NCI-H2081 (cell line): ENCODE measurements around the gene PLA2R1.

ENCODE experiments used
- DNase-seq, 2 experiments: peaks; one replicate each; lab custom pipeline; 2025; lab: John Stamatoyannopoulos, UW

PLA2R1 gene

DNA sequence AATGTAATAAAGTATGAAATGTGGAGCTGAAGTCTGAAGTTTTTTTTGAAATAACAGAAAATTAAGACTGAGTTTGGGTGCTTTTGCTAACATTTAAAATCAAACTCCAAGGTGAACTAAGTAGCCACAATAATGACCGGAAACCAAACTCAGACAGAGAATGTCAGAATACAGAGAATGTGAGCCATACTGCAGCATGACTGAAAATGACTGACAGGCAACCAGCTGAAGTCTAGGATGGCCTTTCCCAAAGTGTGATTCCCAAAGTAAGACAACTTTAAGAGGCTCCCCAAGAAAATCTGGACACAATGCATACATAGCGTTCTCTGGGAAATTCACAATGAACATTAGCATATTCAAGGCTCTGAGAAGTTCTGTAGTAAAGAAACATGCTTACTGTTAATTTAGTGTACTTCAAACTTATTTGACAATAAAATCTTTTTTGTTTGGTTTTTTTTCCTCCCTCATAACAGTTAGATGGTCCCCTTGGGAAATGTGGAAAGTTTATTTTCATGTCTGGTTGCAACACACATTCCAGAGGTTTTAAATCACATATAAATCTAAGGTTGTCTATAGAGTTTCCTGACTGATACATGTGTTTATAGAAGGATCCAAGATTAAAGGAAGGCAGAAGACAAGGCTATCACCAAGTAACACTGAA is 28.6 kb downstream of the PLA2R1 start:
- DNase-seq: no peak

DNA sequence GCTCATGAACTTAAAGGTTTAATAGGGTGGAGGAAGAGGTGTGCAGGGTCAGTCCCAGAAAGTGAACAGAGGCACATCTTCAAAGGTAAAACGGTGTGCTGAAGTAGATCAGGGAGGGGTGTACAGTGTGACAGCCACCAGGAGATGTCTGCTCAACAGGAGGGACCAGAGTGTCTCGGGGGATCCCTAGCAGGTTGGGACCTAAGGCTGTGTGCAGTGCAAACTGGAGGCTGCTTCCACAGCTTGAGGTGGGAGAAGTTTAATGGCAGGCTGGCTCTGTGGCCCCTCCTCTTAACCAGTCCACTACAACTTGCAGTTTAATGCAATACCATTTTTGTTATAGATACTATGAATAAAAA is 33.2 kb downstream of the PLA2R1 start:
- DNase-seq: no peak

DNA sequence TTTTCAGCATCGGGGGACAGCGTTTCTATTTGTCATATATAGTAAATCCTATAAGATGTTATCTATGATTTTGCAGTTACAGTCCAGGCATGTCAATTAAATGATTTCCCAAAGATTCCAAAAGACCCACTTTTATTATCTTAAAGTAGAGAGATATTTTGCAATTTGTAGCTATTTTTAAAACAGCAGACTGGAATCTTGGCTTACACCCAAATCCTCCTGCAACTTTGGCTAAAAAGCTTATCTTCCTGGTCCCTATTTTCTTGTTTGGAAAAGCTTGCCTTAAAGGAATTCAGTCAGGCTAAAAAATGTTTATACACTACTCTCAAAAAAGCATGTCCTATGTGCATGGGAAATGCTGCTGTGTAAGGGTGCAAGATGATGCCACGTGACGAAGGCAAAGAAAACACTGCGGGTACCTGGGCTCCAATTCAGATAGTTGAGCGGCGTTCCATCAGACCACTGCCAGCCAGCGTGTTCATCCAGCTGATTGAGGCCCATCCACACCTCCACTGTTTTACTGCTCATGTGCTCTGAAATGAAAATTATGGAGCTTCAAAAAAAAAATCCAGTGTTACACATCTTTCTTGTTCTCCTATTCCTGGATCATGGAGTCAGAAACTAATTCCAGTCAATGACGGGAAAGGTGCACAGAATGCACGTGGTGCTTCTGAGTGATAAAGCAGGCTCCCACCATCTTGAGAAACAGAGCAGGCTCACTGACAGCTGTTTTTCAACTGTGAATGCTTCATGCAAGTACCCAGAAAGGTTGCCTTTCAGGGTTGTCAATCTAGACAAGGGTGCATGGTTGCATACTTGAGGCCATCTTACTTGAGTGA is 33.8 kb downstream of the PLA2R1 start:
- DNase-seq: no peak

DNA sequence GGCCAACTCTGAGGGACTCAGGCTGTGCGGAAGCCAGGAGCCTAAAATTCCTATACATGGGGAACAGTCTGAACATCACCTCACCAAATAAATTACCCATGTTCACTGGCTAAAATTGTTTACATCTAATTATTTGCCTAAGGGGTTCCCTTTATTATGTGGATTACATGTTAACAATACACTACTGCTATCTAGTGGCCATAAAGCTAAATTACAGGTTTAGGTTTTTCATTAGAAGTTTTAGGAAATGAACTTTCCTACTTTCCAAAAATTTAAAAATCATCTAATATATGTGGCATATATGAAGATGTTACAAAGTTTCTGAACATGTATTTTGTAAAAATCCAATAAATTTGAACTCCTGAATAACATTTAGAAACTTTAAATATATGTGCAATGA is 40.3 kb downstream of the PLA2R1 start:
- DNase-seq: no peak

DNA sequence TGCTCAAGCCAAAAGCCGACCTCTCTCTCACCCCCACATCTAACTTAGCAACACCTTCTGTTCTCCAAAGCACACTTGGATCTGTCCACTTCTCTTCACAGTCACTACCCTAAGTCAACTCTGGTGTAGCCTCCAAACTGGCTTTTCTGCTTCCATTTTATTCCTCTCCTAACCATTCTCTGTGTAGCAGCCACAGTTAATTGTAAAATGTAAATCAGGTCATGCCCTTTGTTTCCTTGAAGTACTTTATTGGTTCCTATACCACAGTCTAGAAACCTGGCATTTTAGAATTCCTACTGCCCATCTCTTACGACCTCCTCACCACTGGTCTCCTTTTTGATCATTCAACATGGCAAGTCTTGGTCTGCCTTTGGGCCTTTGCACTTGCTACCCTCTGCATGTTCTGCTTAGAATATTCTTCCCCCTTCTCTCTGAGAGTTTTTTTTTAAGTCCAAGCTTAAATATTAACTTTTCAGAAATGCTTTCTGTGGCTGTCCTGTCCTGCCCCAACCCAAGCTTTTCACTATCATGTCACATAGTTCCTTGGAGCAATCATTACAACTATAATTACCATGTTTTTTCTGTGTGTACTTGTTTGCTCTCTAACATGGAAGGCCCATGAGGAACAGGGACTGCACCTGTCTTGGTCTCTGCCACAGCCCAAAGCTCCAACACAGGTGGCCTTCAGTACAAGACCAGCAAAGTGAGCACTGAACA is 42.9 kb downstream of the PLA2R1 start:
- no peak for DNase-seq

DNA sequence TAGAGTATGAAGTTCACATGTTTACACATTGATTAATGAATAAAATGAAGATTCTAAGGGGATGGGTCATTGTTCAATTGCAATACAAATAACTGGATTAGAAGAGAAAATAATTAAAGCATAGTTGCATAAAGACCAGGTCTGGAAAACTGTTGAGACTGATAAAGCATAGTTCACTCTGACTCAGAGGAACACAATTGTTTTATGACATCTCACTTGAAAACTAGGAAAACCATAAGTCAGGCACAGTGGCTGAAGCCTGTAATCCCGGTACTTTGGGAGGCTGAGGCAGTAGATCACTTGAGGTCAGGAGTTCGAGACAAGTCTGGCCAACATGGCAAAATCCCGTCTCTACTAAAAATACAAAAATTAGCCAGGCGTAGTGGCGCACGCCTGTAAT is 46.7 kb downstream of the PLA2R1 start:
- DNase-seq: no peak

DNA sequence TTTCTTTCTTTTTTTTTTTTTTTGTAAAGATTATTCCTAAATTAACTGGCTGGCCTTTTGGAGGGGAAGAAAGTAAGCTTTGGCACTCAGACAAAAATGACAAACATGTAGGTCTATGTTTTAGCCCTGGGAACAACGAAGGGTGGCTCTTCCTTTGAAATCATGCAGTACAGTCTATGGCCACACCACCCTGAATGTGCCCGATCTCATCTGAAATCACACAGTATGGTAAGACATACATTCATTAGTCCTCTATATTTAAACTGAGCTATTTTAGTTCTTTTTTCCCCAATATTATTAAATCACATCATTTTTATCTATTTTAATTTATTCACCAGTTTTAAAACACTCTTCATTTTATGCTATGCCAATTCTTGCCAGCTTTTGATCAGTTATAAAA is 48.2 kb downstream of the PLA2R1 start:
- no peak for DNase-seq

DNA sequence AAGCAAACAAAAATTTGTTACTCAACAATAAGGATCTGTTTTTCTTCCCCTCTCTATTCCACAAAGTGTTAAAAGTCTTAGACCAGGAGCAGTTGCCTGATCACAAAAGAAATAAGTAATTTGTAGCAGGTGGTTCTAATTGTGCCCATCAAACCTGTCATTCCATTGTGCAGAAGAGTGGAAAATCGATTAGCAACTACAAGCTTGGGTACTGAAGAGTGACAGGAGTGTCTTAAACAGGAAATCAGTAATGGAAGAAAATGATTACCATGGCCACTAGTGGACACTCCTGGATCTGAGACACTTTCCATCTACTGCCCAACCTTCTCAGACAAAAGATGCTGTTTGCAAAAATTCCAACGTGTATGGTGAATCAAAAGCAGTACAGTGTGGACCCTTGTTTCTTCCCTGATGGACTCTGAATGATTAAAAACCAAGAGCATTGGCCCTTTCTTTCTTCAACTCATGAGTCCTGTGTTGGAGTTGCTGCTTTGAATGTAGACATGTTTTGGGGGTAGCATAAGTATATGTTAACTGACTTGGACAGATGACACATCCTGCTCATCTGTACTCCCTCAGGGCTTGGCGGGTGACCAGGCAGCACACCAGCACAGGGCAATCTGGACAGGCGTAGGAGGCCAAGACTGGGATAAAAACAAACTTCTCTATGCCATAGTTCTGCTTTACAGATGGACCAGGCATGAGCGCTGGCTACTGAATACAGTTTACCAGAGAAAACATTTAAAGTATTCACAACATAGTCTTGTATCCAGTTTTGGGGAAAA is 51.9 kb downstream of the PLA2R1 start:
- no peak for DNase-seq

DNA sequence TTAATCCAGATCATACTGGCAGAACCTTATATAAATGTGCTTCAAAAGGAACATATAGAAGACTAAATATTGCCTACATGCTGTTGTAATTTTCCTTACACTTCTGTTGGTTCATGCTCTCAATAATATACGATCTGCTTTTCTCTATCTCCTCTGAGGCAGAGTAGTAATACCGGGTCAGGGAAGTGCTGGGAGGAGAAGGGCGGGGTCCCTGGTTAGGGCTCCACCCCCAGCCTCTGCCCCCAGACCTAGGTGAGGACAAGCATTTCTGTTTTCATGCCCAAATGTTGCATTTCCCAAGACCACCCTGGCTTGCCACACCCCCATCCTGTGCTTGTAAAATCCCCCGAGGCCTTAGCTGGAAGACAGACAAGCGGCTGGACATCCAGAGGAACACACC is 55.3 kb downstream of the PLA2R1 start:
- no peak for DNase-seq

DNA sequence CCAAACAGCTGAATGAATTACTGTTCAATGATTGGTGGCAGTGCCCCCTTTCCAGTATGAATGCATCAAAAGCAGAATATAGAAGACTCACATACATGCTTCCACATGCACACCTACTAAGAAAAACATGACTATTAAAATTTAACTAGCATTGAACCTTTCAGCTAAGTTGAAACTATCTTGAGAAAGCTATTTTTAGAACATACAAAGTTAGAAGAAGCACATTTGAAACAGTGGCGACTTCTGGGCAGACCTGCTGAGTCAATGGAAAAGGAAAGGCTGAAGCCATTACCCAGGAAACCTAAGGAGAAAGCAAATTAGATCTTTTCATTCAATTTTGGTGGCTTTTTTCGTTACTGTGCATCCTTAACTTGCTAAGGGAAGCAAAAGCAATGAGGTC is 55.9 kb downstream of the PLA2R1 start:
- no peak for DNase-seq

DNA sequence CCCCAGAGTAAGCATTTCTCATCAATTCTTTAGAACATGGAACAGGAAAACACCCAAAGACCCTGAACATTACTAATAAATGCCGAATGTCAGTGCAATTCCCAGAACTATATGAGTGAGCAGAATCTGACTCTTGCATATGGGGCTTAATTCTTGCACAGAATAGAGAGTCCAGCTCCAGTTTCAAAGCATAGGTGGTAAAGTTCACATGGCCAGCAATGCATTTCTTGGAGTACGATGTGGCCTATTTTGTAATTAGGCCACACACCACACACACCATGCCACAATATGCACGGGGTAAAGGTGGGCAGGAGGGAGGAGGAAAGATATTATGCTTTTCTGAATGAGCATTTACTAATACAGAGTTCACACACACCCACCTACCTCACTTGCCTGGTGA is 56.5 kb downstream of the PLA2R1 start:
- no peak for DNase-seq

DNA sequence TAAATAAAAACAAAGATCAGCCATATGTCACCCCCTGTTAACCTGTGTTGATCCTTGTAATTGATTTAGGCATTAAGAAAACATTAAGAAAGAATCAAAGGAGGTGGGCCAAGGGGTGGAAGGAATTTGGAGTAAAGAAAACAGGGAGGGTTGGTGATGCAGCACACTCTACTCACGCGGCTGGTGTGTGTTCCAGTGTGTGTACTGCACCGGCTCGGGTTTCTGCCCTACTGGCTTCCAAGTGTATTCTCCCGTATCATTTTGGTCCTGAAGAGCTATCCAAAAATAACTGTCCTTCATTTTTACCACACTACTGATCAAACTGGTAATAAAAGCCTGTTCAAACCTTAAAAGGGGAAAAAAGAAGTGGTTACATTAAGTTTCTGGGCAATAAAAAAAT is 56.9 kb downstream of the PLA2R1 start:
- DNase-seq: no peak

DNA sequence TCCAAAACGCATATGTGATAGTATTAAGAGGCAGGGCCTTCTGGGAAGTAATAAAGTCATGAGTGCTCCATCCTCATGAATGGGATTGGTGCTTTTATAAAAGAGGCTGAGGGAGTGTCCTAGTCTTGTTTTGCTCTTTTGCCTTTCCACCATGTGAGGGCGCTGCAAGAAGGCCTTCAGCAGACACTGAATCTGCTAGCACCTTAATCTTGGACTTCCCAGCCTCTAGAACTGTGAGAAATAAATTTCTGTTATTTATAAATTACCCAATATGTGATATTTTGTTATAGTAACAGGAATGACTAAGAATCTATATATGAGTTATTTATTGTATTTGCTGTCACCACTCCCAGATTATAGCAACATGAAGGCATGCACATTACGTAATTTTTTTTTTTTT is 63.5 kb downstream of the PLA2R1 start:
- no peak for DNase-seq

DNA sequence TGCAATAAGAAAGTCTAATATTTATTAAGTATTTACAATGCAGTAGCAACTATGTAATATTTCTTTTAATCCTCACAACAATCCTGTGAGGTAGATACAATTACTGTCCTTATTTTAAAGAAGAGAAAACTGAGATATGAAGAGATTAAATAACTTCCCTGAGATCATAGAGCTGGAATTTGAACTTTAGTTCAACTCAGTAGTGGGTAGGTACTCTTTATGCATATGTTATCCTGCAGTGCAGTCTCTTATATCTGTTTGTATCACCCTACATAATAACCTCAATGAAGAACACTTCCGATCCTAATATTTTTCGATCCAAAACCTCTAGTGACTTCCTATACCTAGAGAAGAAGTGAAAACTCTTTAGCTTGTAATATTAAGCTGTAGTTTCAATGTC is 64.2 kb downstream of the PLA2R1 start:
- DNase-seq: no peak

DNA sequence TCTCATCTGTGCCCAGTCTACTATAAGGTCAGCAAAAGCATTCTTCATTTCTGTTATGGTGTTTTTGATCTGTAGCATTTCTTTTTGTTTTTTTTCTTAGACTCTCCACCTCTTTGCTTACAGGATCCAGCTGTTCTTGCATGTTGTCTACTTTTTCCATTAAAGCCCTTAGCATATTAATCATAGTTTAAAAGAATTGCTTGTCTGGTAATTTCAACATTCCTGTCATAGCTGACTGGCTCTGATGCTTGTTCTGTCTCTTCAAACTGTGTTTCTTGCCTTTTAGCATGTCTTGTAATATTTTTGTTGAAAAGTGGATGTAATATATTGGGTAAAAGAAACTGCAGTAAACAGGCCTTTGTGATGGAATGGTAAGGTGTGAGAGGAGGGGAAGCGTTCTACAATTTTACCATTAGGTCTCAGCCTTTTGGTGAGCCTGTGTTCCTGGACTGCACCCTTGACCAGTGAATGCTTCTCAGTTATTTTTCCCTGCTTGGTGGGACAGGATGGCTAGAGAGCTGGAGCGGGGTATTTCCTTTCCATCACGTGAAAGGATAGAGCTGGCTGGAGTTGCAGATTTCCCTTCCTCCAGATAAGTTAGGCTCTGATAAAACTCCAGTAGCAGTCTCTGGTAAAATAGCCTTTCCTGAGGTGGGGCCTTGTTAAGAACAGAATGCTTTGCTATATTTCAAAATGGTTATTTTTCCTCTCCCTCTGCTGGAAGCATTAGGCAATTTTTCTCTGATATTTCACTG is 65.4 kb downstream of the PLA2R1 start:
- no peak for DNase-seq

DNA sequence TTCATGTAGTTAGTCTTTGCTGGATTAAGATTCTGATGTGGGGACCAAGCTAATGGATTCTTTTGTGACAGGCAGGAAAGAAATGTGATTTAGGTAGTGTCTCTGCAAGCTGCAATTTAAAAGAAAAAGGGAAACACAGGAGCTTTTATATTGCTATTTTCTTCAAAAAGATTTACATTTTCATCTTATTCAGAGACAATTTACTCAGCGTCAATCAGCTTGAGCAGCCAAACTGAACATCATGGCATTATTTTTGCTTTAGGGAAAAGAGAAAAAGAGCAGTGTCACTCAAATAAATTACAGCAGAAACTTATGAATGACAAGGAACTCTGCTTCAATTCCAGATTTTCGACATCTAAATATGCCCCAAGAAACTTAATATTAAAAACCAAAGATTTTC is 67.4 kb downstream of the PLA2R1 start:
- no peak for DNase-seq

DNA sequence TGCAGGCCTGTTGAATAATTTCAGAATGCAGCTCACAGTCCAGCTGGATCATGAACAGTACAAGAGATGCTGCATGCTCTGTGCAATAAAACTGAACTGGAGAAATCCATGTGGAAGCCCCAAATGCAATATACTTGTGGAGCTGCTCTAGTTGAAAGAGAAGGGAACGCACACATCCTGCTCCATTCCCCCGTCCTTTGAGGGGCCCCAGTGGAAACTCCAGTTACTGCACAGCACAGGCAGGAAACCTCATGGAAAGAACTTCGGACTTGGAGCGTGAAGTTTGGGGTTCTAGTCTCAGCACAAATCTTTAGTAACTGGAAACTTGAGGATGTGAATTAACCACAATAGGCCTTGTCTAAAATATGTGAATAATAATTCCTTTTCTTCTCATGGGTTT is 73.2 kb downstream of the PLA2R1 start:
- no peak for DNase-seq

DNA sequence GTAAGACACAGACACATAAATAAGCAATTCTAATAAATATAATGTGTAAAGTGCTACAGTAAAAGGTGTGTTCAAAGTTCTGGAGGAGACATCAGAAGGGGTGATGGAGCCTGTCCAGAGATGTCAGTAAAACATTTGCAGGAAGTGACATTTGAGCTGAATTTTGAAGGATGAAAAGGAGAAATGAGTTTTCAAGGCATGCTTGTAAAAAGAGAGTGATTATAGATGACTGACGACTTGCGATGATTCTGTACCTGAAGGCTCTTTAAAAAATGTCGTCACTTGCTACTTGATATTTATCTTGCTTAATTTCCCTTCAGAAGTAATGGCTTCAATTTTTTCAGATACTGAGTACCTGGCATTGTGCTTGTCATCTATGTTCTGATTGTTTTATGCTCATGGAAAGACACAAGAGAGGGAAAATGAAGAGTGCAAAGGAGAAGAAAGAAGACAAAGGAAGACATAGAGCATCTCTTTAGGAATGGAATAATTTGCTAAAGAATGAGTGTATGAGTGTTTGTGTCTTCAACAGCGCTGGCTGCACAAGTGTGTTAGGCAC is 73.9 kb downstream of the PLA2R1 start:
- DNase-seq: no peak

DNA sequence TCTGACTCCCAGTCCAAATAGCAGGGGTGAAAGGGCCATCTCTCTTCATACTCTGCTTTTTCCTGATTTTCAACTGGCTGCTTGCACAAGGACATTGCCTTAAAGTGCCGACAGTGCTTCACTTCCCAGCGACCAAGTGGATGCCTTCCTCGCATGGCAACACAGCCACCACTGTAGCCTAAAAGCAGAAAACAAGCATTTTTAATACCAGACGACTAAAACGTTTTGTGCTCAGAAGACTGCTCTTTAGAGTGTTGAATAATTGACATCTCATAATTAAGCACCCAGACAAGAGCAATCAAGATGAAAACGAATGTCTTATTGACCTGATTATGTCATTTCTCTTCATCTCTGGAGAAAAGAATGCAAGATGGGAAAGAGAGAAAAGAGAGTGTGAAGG is 75.2 kb downstream of the PLA2R1 start:
- no peak for DNase-seq

DNA sequence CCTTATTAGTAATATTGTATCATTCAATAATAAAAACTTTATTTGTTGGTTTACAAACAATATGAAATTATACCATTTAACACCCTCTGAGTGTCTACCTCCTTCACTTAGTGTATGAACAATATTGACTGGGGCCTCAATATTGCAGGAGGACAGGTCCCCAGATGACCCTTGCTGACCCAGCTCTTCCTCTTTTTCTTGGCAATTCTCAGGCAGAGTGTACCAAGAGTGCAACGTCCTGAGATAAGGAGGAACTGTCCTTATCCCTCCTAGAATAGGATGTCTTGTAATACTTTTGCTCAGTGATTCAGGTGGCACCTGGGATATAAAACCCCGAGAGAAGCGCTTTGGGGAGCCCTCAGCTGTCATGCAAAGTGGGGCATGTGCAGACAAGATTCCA is 76.8 kb downstream of the PLA2R1 start:
- DNase-seq: no peak

DNA sequence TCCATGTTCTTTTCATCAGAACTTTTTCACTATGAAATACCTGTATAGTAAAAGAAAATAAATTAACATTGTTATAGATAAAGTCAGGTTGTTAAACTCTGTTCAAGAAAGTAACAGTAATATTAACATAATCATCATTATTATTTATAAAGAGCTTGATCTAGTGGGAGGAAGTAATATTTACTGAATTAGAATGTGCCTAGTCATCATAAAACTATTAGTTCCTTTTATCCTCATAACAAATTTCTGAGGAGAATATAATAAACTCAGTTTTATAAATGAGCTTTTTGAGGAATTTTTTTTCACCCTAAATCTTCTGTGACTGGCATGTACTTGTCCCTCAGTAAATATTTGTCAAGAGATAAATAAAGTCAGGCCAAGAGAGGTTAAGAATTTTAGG is 78.4 kb downstream of the PLA2R1 start:
- no peak for DNase-seq
